Osteocyte (in vitro differentiated cells): ENCODE data around the gene CUTA. TPM values are rescaled to one million over a fixed set of nuclear protein-coding genes. Genes with fewer than 3 reads are reported as not detected.

ENCODE experiments used
- DNase-seq: peaks from one replicate; pipeline ENCODE4 v3.0.0; 2021; ENCODE audit warnings: mixed read lengths; ENCODE audit not compliant: unreplicated experiment; ENCODE audit errors: extremely low spot score
- H3K27ac Mint-ChIP-seq: one replicate; pipeline ENCODE4 v1.8.0; 2021; ENCODE audit warnings: mild to moderate bottlenecking, mixed read lengths; ENCODE audit not compliant: unreplicated experiment
- H3K27me3 Mint-ChIP-seq: one replicate; pipeline ENCODE4 v1.8.0; 2021; ENCODE audit warnings: mixed read lengths; ENCODE audit not compliant: unreplicated experiment
- H3K36me3 Mint-ChIP-seq: one replicate; pipeline ENCODE4 v1.8.0; 2021; ENCODE audit warnings: mixed read lengths; ENCODE audit not compliant: unreplicated experiment
- H3K4me1 Mint-ChIP-seq: one replicate; pipeline ENCODE4 v1.8.0; 2021; ENCODE audit warnings: mixed read lengths; ENCODE audit not compliant: unreplicated experiment
- H3K4me3 Mint-ChIP-seq: one replicate; pipeline ENCODE4 v1.8.0; 2021; ENCODE audit warnings: mild to moderate bottlenecking, moderate library complexity, mixed read lengths; ENCODE audit not compliant: unreplicated experiment
- H3K9me3 Mint-ChIP-seq: one replicate; pipeline ENCODE4 v1.8.0; 2021; ENCODE audit warnings: mixed read lengths; ENCODE audit not compliant: unreplicated experiment
- total RNA-seq: library from RNA; stranded (reverse); gene quantifications from 2 replicates; pipeline ENCODE4 v1.2.1, GENCODE V29; 2021
- TF ChIP-seq, protein P1 (sequence below): fragments of 200-600 bp; sonication (generic); IDR thresholded peaks from 2 replicates; pipeline ENCODE4 v1.5.0; 2021; ENCODE audit warnings: antibody characterized with exemption, mild to moderate bottlenecking, moderate library complexity

Gene CUTA
- total RNA-seq, 1 donor from 2014 or later: 302 TPM

DNA sequence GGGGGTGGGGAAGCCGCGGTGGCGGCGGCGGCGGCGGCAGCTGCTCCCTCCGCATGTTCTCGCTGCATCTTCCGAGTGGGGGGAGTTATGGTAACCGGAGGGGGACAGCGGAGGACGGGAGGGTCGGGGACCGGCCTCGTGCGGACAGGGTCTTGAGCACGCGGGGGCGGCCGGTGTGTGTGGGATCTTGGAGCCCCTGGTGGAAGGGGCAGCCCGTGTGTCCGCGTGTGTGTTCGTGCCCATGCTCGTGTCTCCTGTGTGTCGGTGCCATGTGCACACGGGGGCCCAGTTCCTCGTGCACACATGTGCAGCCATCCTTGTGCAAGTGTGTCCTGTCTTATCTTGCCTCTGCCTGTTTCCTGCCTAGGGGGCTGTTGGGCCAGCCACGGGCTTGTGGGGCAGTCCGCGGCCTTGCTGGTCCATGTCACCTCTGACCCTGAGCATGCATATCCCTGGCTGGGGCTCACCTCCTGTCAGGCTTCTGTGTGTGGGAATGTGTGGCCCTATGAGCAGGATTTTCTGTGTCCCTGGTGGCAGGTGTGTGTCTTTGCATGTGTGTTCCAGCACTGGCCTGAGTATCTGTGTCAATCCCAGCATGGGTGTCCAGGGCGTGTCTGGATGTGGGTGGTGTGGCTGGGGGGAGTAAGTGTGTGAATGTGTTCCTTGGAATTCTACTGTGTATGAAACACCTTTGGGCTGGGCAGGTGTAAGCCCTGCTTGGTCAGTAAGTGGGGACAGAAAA, 10.5 kb upstream of the CUTA start:
- H3K36me3 Mint-ChIP-seq: peaks cover 13% of the 10 kb centered on the region
- peak overlapping the region; percentile 82 for H3K4me3 Mint-ChIP-seq
- DNase-seq: no peak
- no peaks in the 10 kb centered on the region for H3K9me3 Mint-ChIP-seq
- H3K27me3 Mint-ChIP-seq: no peaks in the 10 kb centered on the region
- peak overlapping the region; percentile 59 for H3K27ac Mint-ChIP-seq
- peaks cover 77% of the 10 kb centered on the region for H3K4me1 Mint-ChIP-seq
- TF ChIP-seq, protein P1, sequence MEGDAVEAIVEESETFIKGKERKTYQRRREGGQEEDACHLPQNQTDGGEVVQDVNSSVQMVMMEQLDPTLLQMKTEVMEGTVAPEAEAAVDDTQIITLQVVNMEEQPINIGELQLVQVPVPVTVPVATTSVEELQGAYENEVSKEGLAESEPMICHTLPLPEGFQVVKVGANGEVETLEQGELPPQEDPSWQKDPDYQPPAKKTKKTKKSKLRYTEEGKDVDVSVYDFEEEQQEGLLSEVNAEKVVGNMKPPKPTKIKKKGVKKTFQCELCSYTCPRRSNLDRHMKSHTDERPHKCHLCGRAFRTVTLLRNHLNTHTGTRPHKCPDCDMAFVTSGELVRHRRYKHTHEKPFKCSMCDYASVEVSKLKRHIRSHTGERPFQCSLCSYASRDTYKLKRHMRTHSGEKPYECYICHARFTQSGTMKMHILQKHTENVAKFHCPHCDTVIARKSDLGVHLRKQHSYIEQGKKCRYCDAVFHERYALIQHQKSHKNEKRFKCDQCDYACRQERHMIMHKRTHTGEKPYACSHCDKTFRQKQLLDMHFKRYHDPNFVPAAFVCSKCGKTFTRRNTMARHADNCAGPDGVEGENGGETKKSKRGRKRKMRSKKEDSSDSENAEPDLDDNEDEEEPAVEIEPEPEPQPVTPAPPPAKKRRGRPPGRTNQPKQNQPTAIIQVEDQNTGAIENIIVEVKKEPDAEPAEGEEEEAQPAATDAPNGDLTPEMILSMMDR: peak; percentile 34

DNA sequence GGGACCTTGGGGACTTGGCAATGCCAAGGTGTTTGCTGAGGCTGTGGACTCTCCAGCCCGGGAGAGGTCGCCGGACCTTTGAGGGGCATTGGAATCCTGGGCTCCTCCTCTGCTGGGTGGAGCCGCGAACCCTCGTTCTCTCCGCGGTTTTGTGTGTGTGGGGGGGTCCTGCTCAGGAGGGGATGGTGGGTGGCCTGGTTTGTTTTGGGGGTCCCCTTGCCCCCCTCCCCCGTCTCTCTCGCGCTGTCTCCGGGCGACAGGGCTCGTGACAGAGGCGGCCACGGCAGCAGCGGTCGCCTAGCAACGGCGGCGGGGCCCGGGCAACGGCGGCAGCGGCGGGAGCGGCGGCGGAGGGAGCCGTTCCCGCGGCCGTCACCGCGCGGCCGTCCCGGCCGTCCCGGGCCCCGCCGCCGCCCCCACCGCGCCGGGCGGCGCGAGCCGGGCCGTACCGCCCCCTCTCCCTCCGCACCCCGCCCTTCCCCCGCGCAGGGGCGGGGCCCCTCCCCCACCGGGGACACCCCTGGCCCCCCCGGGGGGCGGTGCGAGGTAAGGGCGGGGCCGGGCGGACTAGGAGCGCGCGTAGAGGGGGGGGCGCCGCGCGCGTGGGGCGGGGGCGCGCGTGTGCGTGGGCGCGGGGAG, 9.8 kb upstream of the CUTA start:
- DNase-seq: no peak
- H3K4me1 Mint-ChIP-seq: peaks cover 75% of the 10 kb centered on the region
- H3K27ac Mint-ChIP-seq: peak overlapping the region; percentile 80
- H3K36me3 Mint-ChIP-seq: peaks cover 10% of the 10 kb centered on the region
- TF ChIP-seq, protein P1: no peak
- H3K4me3 Mint-ChIP-seq: peak overlapping the region; percentile 87
- H3K9me3 Mint-ChIP-seq: no peaks in the 10 kb centered on the region
- no peaks in the 10 kb centered on the region for H3K27me3 Mint-ChIP-seq

DNA sequence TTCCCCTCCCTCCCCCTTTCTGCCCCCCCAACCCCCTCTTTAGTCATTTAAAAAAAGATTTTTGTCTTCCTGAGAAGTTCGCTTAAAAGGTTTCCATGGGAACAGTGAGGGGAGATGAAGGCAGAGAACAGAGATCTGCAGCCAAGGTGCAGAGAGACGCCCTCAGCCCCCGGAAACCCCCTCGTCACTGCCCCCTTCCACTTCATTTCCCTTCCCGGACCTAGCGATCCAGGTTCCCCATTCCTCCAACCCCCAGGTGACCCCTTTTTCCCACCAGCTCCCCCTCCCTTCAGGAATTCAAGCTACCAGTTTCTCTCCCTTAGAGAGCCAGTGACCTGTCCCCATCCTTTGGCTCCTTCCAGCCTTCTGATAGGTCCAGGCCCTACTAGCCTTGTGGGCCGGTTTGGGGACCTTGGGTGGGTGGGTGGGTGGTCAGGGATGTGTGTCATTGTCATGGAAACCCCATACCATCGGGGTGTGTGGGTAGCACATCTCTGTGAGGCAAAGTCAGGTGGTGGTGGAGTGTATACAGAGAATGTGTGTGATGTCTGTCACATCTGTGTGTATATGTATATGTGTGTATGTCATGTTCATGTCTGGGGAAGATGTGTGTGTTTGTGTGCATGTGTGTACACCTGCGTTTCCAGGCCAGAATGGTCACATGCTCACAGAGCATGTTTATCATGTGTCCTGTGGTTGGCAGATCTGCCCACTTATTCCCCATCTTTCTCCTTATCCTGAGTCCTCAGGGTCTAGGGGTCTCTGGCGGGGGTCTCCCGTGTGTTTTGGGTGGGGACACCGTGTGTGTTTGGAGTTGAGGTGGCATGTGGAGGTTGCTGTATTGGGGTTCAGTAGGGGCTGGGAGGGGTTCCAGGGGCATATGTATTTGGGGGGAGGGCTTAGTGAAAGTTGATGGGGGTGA, 8.9 kb upstream of the CUTA start:
- Mint-ChIP-seq H3K27me3 (no peaks in the 10 kb centered on the region), H3K4me3 (peak overlapping the region; percentile 87), H3K9me3 (no peaks in the 10 kb centered on the region), H3K4me1 (peaks cover 70% of the 10 kb centered on the region), H3K27ac (peak overlapping the region; percentile 97), H3K36me3 (peaks cover 8% of the 10 kb centered on the region)
- no peak for DNase-seq
- TF ChIP-seq, protein P1: no peak

DNA sequence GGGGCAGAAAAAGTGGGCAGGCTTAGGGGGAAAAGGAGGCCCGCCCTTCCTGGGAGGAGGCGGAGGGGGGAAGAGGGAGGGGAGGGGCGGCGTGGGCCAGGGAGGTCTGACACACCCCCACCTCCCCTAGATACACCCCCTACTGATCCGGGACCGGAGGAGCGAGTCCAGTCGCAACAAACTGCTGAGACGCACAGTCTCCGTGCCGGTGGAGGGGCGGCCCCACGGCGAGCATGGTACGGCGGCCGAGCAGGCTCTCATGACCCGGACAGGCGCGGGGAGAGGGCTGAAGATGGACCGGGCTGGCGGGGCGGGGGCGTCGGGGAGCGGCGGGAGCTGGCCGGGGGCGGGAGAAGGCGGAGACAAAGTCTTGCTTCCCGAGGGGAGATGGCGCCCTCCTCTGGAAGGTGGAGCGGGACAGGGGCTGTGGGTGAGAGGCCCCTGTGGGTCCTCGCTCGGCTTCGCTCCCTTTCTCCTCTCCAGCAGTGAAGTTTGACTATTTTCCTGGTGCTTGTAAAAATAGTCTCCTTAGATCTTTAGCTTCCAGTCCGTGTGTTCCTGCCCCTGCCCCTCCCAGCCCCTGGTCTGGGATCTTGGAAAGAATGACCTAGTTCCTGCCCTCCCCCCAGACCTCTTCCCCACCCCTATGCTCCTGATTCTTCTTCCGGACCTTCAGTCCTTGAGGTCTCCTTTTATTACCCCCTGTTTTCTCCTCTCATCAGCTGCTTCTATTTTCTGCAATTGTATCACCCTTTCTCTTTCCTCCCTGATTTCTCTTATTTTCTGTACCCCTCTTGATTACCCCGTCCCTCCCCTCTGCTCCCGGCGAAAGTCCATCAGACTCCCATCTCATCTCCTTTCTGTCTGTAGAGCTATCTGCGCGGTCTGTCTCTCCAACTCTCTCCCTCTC, 8.0 kb upstream of the CUTA start:
- TF ChIP-seq, protein P1: peak; percentile 81
- Mint-ChIP-seq H3K27ac (peak overlapping the region; percentile 97), H3K4me1 (peaks cover 71% of the 10 kb centered on the region), H3K9me3 (no peaks in the 10 kb centered on the region), H3K4me3 (peak overlapping the region; percentile 87), H3K27me3 (no peaks in the 10 kb centered on the region), H3K36me3 (peaks cover 8% of the 10 kb centered on the region)
- peak; percentile 94 for DNase-seq
